Spleen (tissue), 11 donors: ENCODE results near the gene DGKB. TPM values are rescaled to one million over a fixed set of nuclear protein-coding genes. Genes with fewer than 3 reads are reported as not detected.
A peak's percentile ranks its signal among the peaks of the same experiment; 100 is the strongest.

Experiments
- DNase-seq: peaks from one replicate; pipeline ENCODE4 v3.0.0-alpha.2; 2020
- H3K27ac ChIP-seq, 8 donors: fragments of 200-600 bp; sonication (generic) in 7 of 8; 1 replicate in 4 of 8; 2 replicates in 4 of 8; pipeline versions ENCODE4 v1.5.0 to v1.8.0; 2016 to 2021; ENCODE audit warnings: inconsistent platforms in 4 of 8, mild to moderate bottlenecking in 4 of 8, moderate library complexity in 1 of 8
- H3K27me3 ChIP-seq, 7 donors: fragments of 200-600 bp; sonication (generic) in 6 of 7; replicated peaks in 1 of 7; 1 replicate in 4 of 7; 2 replicates in 3 of 7; pipeline versions ENCODE4 v1.5.0 to v1.8.0; 2016 to 2021; ENCODE audit warnings: inconsistent platforms in 3 of 7, mild to moderate bottlenecking in 1 of 7
- H3K36me3 ChIP-seq, 6 donors: fragments of 200-600 bp; sonication (generic) in 5 of 6; 1 replicate in 4 of 6; 2 replicates in 2 of 6; pipeline versions ENCODE4 v1.5.0 to v1.8.0; 2016 to 2021; ENCODE audit warnings: inconsistent platforms in 2 of 6
- H3K4me1 ChIP-seq, 6 donors: fragments of 200-600 bp; sonication (generic) in 5 of 6; 1 replicate in 3 of 6; 2 replicates in 3 of 6; pipeline versions ENCODE4 v1.5.0 to v1.8.0; 2016 to 2021; ENCODE audit warnings: inconsistent platforms in 3 of 6
- H3K4me3 ChIP-seq, 8 donors: fragments of 200-600 bp; sonication (generic) in 7 of 8; 1 replicate in 4 of 8; 2 replicates in 4 of 8; pipeline versions ENCODE4 v1.5.0 to v1.8.0; 2016 to 2021; ENCODE audit warnings: inconsistent platforms in 4 of 8, mild to moderate bottlenecking in 4 of 8, moderate library complexity in 2 of 8
- H3K9me3 ChIP-seq, 8 donors: fragments of 200-600 bp; sonication (generic) in 7 of 8; 1 replicate in 4 of 8; 2 replicates in 4 of 8; pipeline versions ENCODE4 v1.5.0 to v1.8.0; 2016 to 2021; ENCODE audit warnings: inconsistent platforms in 4 of 8
- CTCF ChIP-seq, 11 experiments: fragments of 200-600 bp in 7 of 11; fragments of 450-650 bp in 4 of 11; sonication (generic) in 4 of 11; IDR thresholded peaks in 8 of 11; conservative IDR thresholded peaks in 3 of 11; 1 replicate in 7 of 11; 2 replicates in 4 of 11; pipeline versions ENCODE4 v1.4.0 to v1.8.0; 2016 to 2021; ENCODE audit warnings: antibody characterized with exemption in 11 of 11, inconsistent platforms in 4 of 11, mild to moderate bottlenecking in 1 of 11
- POLR2A ChIP-seq, 3 donors: fragments of 450-650 bp; IDR thresholded peaks; one replicate each; pipeline ENCODE4 v1.5.1; 2017; ENCODE audit warnings: antibody characterized with exemption in 3 of 3, mild to moderate bottlenecking in 1 of 3
- POLR2AphosphoS5 ChIP-seq, 3 donors: sonication (generic); formaldehyde crosslinking; IDR thresholded peaks; one replicate each; pipeline ENCODE4 v1.5.1; 2017; ENCODE audit warnings: antibody characterized with exemption in 3 of 3
- WGBS, 5 donors: extraction: QIAGEN DNeasy Blood & Tissue Kit in 3 of 5; methylation state at CpG; one replicate each; pipeline versions ENCODE4 v1.1.5 to v1.1.7; 2013 to 2018; 5-methylcytosine and 5-hydroxymethylcytosine counted together
- intact Hi-C: fragments of 100-400 bp; cut with DNase I; formaldehyde crosslinking; loops from one replicate; pipeline ENCODE4 v1.15.0; 2023; ENCODE audit warnings: low total_unique reads
- polyA plus RNA-seq, 3 donors: library from polyadenylated mRNA; stranded (reverse); fragments of 200-250 nt; gene quantifications; one replicate each; pipeline ENCODE4 v1.2.1, GENCODE V29; 2013
- total RNA-seq, 7 donors: library from RNA; depleted of rRNA in 3 of 7; stranded (reverse); fragments of >200 nt in 3 of 7; fragmentation: NEBNext Ultra II Directional in 4 of 7; extraction: Animal tissue kit (Norgen Biotek cat#: 25700) in 4 of 7; gene quantifications; one replicate each; pipeline versions ENCODE4 v1.1.0 to v1.2.1, GENCODE V29; 2016 to 2021
- donor health status: healthy with polysubstance abuse.
- donor health status: DM: no; HTN: no; CAD: no; lungs with moderate emphysema.
- donor health status: DM: no; HTN: no; CAD: no.
- donor health status: Bipolar disorder and iron deficiency.
- donor health status: healthy.
- donor health status: DM: no; HTN: no; CAD: no.
- donor health status: DM: yes; HTN: yes; CAD: no.

The DGKB gene
- total and polyA plus RNA-seq, 10 donors, result 0.02 to 0.26 (median 0.03) TPM; not detected in 6

DNA sequence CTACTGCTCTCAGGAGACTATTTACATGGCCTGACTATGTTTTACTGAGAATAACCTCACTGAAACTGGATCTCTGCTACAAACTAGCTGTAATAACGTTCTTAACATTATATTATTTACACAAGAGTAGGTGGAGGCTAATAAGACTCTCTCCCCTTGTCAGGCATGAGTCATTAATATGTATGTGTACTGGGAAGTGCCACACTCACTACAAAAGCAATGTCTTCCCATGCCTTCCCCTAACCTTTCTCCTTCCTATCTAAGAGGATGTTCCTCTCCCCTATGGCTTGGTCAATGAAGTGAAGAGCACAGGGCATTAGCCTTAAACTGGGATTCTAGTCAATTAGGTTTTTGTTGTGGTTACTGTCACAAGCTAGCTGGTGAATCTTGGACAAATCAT lies 147.9 kb downstream of the DGKB start:
- no peaks in the 10 kb centered on the region for H3K4me1 ChIP-seq
- 26 to 50% (median 46%) methylated on average over 1 of the region's 1 CpG for WGBS, 5 donors
- H3K9me3 ChIP-seq, result no peaks in the 10 kb centered on the region
- no peak overlapping the region for H3K4me3 ChIP-seq
- TF ChIP-seq CTCF (IDR thresholded peaks at IDR 0.05 in 8 of 11, conservative IDR thresholded peaks at IDR 0.05 in 3 of 11), result no peak
- no peak for TF ChIP-seq POLR2AphosphoS5 (IDR thresholded peaks at IDR 0.05)
- no peak for TF ChIP-seq POLR2A (IDR thresholded peaks at IDR 0.05)
- no peaks in the 10 kb centered on the region for H3K36me3 ChIP-seq
- H3K27ac ChIP-seq, result no peak overlapping the region
- intact Hi-C loops, result no loop called here
- DNase-seq, result no peak
- no peaks in the 10 kb centered on the region for H3K27me3 ChIP-seq

- WGBS, 5 donors, result 66 to 74% (median 70%) methylated on average over 3 of the region's 3 CpGs
- H3K27ac ChIP-seq, result no peak overlapping the region
Observed at GRCh38 chr7:14752301-14752700, 150.2 kb downstream of the DGKB start.

GRCh38 chr7:14751461-14751860 lies 151.1 kb downstream of the DGKB start:
- H3K36me3 ChIP-seq, result no peaks in the 10 kb centered on the region
- intact Hi-C loops, result no loop called here
- H3K4me1 ChIP-seq, result peaks cover 0 to 8% (median 0%) of the 10 kb centered on the region in 6 donors
- TF ChIP-seq POLR2AphosphoS5 (IDR thresholded peaks at IDR 0.05), result no peak
- TF ChIP-seq POLR2A (IDR thresholded peaks at IDR 0.05), result no peak
- TF ChIP-seq CTCF (IDR thresholded peaks at IDR 0.05 in 8 of 11, conservative IDR thresholded peaks at IDR 0.05 in 3 of 11), result no peak
- H3K9me3 ChIP-seq, result no peaks in the 10 kb centered on the region
- no peaks in the 10 kb centered on the region for H3K27me3 ChIP-seq
- DNase-seq, result no peak
- no peak overlapping the region for H3K27ac ChIP-seq
- no peak overlapping the region for H3K4me3 ChIP-seq
- WGBS, 5 donors, result 10 to 28% (median 14%) methylated on average over 1 of the region's 1 CpG

More at GRCh38 chr7:14752301-14752700, 150.2 kb downstream of the DGKB start:
- no peak for DNase-seq
- Histone ChIP-seq H3K4me1 (peaks cover 0 to 8% (median 0%) of the 10 kb centered on the region in 6 donors), H3K27me3 (no peaks in the 10 kb centered on the region), H3K9me3 (no peaks in the 10 kb centered on the region), H3K4me3 (no peak overlapping the region), H3K36me3 (no peaks in the 10 kb centered on the region)
- intact Hi-C loops, result no loop called here
- TF ChIP-seq CTCF (IDR thresholded peaks at IDR 0.05 in 8 of 11, conservative IDR thresholded peaks at IDR 0.05 in 3 of 11) (no peak), POLR2A (IDR thresholded peaks at IDR 0.05) (no peak), POLR2AphosphoS5 (IDR thresholded peaks at IDR 0.05) (no peak)

DNA sequence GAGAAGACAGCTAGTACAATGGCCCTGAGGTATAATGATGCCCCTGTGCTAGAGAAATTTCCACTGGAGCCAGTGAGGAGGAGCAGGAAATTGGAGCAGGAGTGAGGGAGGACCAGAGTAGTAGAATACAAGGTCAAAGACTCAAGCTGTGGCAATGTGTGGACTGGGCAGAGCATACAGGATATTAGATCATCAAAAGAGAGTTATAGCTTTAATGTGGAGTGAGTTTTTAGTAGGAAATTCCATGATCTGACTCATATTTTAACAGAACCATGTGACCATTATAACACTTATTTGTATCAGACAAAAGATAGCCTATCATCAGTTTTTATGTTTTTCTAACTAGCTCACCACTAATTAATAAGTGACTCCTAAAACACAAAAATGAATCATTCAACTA lies 154.1 kb downstream of the DGKB start:
- Histone ChIP-seq H3K4me1 (peaks cover 0 to 8% (median 0%) of the 10 kb centered on the region in 6 donors), H3K36me3 (no peaks in the 10 kb centered on the region), H3K27me3 (no peaks in the 10 kb centered on the region), H3K9me3 (peaks cover 0 to 25% (median 19%) of the 10 kb centered on the region in 8 donors), H3K4me3 (no peak overlapping the region), H3K27ac (peak overlapping the region in 4 of 8 donors; percentile 15 to 40 (median 40))
- TF ChIP-seq POLR2A (IDR thresholded peaks at IDR 0.05) (no peak), POLR2AphosphoS5 (IDR thresholded peaks at IDR 0.05) (no peak), CTCF (IDR thresholded peaks at IDR 0.05 in 8 of 11, conservative IDR thresholded peaks at IDR 0.05 in 3 of 11) (no peak)
- DNase-seq, result no peak
- intact Hi-C loops, result no loop called here
